GM19023 (cell line): ENCODE results near the gene GNS.

ENCODE experiments used
- ATAC-seq: cut with Tn5 transposase; IDR thresholded peaks from one replicate; pipeline ENCODE4 v1.9.1; 2021; ENCODE audit warnings: mild to moderate bottlenecking, moderate library complexity; ENCODE audit not compliant: unreplicated experiment

The GNS gene

GRCh38 chr12:64678835-64679234, 80.4 kb downstream of the GNS start:
- no peak for ATAC-seq

GRCh38 chr12:64678248-64678647, 81.0 kb downstream of the GNS start:
- no peak for ATAC-seq

- no peak for ATAC-seq
These were observed 83.4 kb downstream of the GNS start for GRCh38 chr12:64675795-64676194.

GRCh38 chr12:64674367-64674922, 84.8 kb downstream of the GNS start:
- ATAC-seq: no peak

GRCh38 chr12:64673490-64674169, 85.6 kb downstream of the GNS start:
- no peak for ATAC-seq

- ATAC-seq: no peak
These were observed 86.2 kb downstream of the GNS start for GRCh38 chr12:64672925-64673409.

GRCh38 chr12:64671681-64672080, 87.5 kb downstream of the GNS start:
- ATAC-seq: no peak

- ATAC-seq: no peak
These were observed 88.1 kb downstream of the GNS start for GRCh38 chr12:64670919-64671639.

GRCh38 chr12:64670019-64670418, 89.2 kb downstream of the GNS start:
- no peak for ATAC-seq

GRCh38 chr12:64669270-64669842, 89.8 kb downstream of the GNS start:
- ATAC-seq: peak; percentile 71

GRCh38 chr12:64667793-64668192, 91.4 kb downstream of the GNS start:
- no peak for ATAC-seq

GRCh38 chr12:64666054-64666914, 92.9 kb downstream of the GNS start:
- peak; percentile 27 for ATAC-seq

- peak; percentile 34 for ATAC-seq
These were observed 93.7 kb downstream of the GNS start for GRCh38 chr12:64665514-64665913.
